NAMALWA (cell line): ENCODE results near the gene MAN2A1.
"Not testable (repeated sequence)": the region's sequence is repeated elsewhere in the genome, so short reads cannot be mapped to it uniquely, and the experiment has no call there.

Experiments used
- DNase-seq: peaks from one replicate; pipeline ENCODE4 v3.0.0-alpha.2; 2015; ENCODE audit warnings: low spot score

The MAN2A1 gene

GRCh38 chr5:109868737-109869136 is 179.0 kb downstream of the MAN2A1 start:
- DNase-seq = no peak

- no peak for DNase-seq
Observed at GRCh38 chr5:109873687-109874086, 184.0 kb downstream of the MAN2A1 start.

GRCh38 chr5:109874108-109874507 is 184.4 kb downstream of the MAN2A1 start:
- no peak for DNase-seq

- no peak for DNase-seq
Observed at GRCh38 chr5:109876030-109876725, 186.5 kb downstream of the MAN2A1 start.

- DNase-seq = no peak
Observed at GRCh38 chr5:109876941-109877669, 187.4 kb downstream of the MAN2A1 start.

- DNase-seq = no peak
Observed at GRCh38 chr5:109877670-109878045, 187.9 kb downstream of the MAN2A1 start.

GRCh38 chr5:109878887-109879286 is 189.2 kb downstream of the MAN2A1 start:
- no peak for DNase-seq

GRCh38 chr5:109880907-109881685 is 191.4 kb downstream of the MAN2A1 start:
- DNase-seq = no peak

GRCh38 chr5:109882546-109882945 is 192.8 kb downstream of the MAN2A1 start:
- DNase-seq = no peak

- DNase-seq = no peak
Observed at GRCh38 chr5:109884676-109885075, 194.9 kb downstream of the MAN2A1 start.

GRCh38 chr5:109885205-109885604 is 195.5 kb downstream of the MAN2A1 start:
- DNase-seq = no peak

- no peak for DNase-seq
Observed at GRCh38 chr5:109888989-109889388, 199.3 kb downstream of the MAN2A1 start.

GRCh38 chr5:109893271-109893670 is 203.5 kb downstream of the MAN2A1 start:
- not testable (repeated sequence) for DNase-seq

- DNase-seq = no peak
Observed at GRCh38 chr5:109898269-109899162, 208.8 kb downstream of the MAN2A1 start.

- no peak for DNase-seq
Observed at GRCh38 chr5:109899163-109899535, 209.4 kb downstream of the MAN2A1 start.

GRCh38 chr5:109900461-109900860 is 210.7 kb downstream of the MAN2A1 start:
- no peak for DNase-seq

GRCh38 chr5:109900911-109901627 is 211.3 kb downstream of the MAN2A1 start:
- DNase-seq = no peak

GRCh38 chr5:109901628-109901981 is 211.9 kb downstream of the MAN2A1 start:
- DNase-seq = no peak

GRCh38 chr5:109903061-109903460 is 213.3 kb downstream of the MAN2A1 start:
- DNase-seq = no peak

- no peak for DNase-seq
Observed at GRCh38 chr5:109905906-109906305, 216.2 kb downstream of the MAN2A1 start.

GRCh38 chr5:109907189-109907588 is 217.5 kb downstream of the MAN2A1 start:
- DNase-seq = no peak
